GM18951 (cell line): Measurements from ENCODE around the gene IL12B.
"Not testable (repeated sequence)": the region's sequence is repeated elsewhere in the genome, so short reads cannot be mapped to it uniquely, and the experiment has no call there.

ENCODE experiments used
- POLR2A ChIP-seq: IDR thresholded peaks from 4 replicates; pipeline ENCODE4 v1.6.1; 2011; ENCODE audit warnings: mild to moderate bottlenecking; ENCODE audit not compliant: insufficient read length, insufficient read depth; ENCODE audit errors: extremely low read depth
- in situ Hi-C: fragments of 300-500 bp; cut with MboI; formaldehyde crosslinking; loops from one replicate; pipeline ENCODE4 v1.12.0; 2022; ENCODE audit warnings: low sequenced_read_pairs, mixed read lengths, inconsistent platforms; ENCODE audit not compliant: unreplicated experiment

IL12B gene

DNA sequence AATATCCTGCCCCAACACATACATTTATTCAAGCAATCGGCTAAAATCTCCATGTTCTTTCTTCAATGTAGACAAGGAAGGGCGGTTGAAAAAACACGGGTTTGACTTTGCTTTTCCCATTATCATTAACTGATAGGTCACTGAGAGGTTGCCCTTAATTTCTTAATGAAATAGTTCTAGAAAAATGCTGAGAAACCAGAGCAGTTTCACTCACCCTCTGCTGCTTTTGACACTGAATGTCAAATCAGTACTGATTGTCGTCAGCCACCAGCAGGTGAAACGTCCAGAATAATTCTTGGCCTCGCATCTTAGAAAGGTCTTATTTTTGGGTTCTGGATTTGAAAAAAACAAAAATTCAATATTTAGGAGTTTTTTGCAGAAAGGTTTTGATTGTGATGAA lies 8.1 kb downstream of the IL12B start:
- in situ Hi-C loops: no loop called here
- TF ChIP-seq POLR2A: no peak

DNA sequence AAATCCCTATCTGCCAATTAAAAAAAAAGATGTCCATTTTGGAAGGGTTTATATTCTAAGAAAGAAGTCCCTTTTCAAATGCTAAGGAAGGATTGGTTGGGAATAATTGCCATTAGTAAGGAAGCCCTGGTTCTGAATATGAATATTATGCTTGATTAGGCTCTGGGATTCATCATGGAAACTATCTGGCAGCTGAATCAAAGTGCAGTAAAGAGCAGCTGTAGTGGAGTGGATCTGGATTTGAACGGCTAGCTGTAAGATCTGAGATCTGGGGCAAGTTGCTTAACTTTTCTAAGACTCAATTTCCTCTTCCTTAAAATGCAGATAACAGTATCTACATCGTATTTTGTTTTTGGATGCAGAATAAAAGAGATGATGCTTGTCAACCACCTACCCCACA lies 10.5 kb downstream of the IL12B start:
- in situ Hi-C loops: loop anchor here (10.0 kb wide), 1 partner anchor 165 kb away; no protein-coding TSS in a partner anchor
- no peak for TF ChIP-seq POLR2A

DNA sequence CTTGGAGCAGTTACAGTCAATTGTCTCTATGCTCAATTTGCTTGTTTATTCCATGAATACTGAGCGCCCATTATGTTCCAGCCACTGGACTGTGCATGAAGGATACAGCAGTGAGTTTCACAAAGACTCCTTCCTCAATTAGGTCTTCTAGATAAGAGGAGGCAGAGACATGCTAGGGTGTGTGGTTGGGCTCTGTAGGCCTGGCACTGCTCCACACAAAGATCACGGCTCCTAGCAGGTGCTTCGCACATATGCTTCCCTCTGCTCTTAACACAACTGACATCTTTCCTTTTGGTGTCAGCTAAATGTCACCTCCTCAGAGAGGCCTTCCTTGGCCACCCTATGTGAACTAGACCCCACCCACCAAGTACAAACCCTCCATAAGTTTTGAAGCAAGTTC lies 10.9 kb downstream of the IL12B start:
- no peak for TF ChIP-seq POLR2A
- in situ Hi-C loops: loop anchor here (10.0 kb wide), 1 partner anchor 165 kb away; no protein-coding TSS in a partner anchor

DNA sequence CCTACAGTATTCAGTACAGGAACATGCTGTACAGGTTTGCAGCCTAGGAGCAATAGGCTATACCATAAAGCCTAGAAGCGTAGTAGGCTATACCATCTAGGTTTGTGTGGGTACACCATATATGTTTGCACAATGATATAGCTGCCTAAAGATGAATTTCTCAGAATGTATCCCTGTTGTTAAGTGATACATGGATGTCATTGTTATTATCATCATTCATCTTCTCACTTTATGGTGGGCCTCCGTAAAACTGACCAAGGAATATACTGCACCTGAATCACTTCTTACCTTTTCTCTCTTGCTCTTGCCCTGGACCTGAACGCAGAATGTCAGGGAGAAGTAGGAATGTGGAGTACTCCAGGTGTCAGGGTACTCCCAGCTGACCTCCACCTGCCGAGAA lies 11.8 kb downstream of the IL12B start:
- in situ Hi-C loops: loop anchor here (10.0 kb wide), 1 partner anchor 164 kb away; no protein-coding TSS in a partner anchor
- no peak for TF ChIP-seq POLR2A

DNA sequence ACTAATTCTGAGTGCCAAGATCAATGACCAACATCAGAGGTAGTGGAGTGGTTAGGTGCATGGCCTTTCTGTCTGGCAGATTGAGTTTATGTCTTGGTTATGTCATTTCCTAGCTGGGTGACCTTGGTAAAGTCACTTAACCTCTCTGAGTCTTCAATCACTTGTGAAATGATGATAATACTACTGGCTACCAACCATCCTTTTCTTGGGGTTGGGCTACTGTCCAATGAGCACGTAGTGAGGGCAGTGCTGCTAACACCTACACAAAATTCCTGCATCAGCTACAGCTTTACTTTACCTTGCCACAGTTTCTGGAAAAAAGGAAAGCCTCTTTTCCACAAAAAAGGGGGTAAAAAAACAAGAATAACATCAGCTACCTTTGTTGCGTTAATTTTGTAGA lies 12.4 kb downstream of the IL12B start:
- in situ Hi-C loops: loop anchor here (10.0 kb wide), 1 partner anchor 163 kb away; no protein-coding TSS in a partner anchor
- TF ChIP-seq POLR2A: no peak

DNA sequence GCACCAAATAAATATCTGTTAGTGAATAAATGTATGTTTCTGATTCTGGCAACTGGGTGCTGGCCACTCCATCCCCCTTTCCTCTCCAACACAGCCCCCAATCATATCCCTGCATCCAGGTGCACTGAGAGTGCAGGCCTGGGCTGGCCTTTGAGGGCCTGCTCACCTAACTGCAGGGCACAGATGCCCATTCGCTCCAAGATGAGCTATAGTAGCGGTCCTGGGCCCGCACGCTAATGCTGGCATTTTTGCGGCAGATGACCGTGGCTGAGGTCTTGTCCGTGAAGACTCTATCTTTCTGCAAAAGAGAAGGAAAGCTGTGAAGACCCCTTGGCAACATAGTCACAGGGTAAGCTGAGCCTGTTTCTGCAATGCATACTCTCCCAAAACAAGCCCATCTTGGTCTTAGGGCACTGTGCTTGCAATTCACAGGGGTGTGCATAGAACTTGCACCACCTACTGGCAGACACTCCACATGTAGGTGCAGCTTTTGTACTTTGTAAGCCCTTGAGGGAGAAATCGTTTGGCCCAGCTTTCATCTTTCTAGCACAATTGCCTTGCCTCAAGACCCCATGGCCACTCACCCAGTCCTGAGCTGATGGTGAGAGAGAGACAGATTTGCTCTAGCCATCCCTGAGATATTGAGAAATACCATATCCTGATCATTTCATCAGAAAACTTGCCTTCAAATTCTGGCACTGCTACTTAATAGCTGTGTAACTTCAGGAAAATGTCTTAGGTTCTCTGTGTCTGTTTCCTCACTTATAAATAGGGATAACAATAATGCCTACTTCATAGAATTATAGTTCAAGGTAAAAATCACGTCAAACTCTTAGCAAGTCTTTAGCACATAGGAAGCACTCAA lies 13.5 kb downstream of the IL12B start:
- TF ChIP-seq POLR2A: no peak
- in situ Hi-C loops: loop anchor here (10.0 kb wide), 1 partner anchor 162 kb away; no protein-coding TSS in a partner anchor

DNA sequence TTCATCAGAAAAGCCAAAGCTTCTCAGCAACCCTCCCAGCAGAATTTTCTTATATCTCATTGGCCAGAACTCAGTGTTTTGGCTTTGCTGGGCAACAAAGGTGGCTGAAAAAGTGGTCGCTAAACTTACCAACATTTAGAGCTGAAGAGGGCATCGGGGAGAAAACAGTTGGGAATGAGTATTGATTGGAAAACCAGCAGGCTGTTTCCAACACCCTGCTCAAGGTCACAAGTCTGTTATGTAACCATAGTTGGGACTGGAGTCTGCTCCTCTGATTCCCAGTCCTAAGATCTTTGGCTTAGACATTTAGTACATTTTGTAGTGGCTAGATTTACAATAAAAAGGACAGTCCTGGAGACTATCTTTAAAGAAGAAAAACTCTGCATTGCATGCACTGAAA lies 17.1 kb downstream of the IL12B start:
- in situ Hi-C loops: loop anchor here (10.0 kb wide), 1 partner anchor 158 kb away; no protein-coding TSS in a partner anchor
- no peak for TF ChIP-seq POLR2A

DNA sequence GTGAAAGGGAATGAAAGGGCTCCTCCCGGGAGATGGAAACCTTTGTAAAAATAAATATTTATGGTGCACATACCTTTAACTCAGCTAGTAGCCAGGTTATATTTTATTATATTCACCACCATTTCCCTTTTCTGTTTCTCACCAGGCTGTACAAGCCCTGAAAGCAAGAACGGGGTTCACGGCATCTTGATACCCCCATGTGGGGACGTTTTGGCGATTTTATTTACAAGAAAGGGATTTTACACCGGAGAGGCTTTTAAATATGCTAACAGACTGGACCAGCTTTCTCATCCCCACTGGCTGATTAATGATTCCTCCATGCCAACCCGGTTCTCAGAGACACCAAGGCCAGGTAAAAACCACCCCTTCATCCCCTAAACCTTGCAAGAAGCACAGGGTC lies 19.2 kb downstream of the IL12B start:
- TF ChIP-seq POLR2A: no peak
- in situ Hi-C loops: loop anchor here (10.0 kb wide), 1 partner anchor 156 kb away; no protein-coding TSS in a partner anchor

DNA sequence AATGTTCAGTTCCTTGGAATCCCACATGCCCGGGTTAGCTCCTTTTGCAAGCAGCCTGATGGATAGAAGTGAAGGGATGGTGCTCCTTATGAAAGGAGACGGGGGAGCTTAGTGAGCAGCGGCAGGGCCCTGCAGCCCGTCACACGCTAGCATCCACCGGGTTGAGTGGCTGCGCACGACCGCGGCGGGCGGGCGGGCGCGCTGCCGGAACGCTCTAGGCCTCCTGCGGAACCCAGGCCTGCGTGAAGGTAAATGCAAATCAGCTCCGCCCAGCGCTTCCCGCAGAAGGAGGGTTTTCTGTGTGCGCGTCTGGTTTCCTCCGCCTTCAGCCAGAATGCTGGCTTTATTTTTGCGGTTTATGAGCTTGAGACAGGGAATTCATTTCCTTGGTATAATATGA lies 19.8 kb downstream of the IL12B start:
- in situ Hi-C loops: loop anchor here (10.0 kb wide), 1 partner anchor 156 kb away; no protein-coding TSS in a partner anchor

DNA sequence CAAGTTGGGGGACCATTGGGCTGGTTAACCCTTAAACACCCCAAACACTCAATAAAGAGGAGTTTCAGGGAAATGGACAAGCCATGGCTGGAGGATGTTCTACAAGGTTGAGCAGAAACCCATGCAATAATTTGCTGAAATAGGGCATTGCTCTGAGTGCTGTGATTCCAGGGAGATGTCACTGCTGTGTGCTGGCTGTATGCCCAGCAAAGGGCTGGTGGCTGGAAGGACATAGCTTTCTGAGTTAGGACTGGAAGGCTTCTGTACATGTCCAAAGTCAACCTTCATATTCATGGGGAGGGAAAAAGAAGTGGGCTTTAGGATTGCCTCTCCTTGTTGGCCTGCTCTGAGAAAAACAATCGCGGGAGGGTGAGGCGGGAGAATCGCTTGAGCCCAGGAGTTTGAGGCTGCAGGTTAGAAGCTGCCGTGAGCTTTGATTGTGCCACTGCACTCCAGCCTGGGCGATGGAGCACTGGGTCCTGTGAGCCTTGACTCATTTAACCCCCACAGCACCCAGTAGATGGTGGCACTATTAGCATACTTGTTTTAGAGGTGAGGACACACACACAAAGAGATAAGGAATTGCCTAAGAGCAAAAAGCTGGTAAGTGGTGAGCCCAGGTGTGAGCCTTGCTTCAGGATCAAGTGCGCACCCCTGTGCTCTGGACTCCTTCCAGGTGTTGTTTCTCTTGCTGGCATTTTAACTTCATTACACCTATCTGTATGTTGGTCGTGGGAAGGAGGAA lies 20.4 kb downstream of the IL12B start:
- in situ Hi-C loops: loop anchor here (10.0 kb wide), 1 partner anchor 155 kb away; no protein-coding TSS in a partner anchor
- TF ChIP-seq POLR2A: no peak

More for the DNA sequence above, 19.8 kb downstream of the IL12B start:
- no peak for TF ChIP-seq POLR2A

DNA sequence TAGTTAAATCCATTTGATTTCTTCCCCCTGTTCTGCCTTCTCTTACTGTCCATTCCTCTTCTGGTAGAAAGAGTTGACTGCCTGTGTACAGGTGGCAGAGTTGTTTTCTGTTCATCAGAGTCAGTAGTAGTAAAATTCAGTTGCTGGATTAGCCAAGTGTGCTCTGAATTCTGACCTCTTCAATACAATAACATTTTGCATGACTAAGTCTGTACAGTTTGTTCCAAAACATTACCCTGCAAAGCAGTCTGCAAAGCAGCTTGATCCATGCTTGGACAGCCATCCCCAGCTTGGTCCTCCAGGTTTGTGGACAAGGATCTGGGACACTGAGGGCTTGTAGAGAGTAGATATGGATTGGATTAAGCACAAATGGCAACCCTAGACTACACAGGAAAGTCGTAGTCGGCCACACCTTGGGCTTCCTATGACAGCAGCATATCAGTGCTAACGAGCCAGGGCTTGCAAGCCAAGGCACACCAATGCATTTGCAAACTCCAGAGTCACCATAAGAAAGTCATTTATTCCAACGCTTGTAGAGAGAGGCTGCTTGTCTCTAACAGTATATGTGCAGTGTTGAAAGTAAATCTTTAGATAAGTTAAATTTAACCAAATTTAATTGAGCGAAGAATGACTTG lies 25.2 kb downstream of the IL12B start:
- TF ChIP-seq POLR2A: no peak
- in situ Hi-C loops: no loop called here

DNA sequence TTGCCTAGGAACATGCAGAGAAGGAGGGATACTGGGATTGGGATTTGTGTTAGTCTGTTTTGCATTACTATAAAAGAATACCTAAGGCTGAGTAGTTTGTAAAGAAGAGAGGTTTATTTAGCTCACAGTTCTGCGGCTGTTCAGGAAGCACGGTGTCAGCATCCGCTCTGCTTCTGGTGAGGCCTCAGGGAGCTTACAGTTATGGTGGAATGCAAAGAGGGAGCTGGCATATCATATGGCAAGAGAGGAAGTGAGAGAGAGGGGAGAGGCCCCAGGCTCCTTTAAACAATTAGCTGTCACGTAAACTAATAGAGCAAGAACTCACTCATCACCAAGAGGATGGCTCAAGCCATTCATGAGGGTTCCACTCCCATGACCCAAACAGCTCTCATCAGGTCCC lies 27.0 kb downstream of the IL12B start:
- no peak for TF ChIP-seq POLR2A

DNA sequence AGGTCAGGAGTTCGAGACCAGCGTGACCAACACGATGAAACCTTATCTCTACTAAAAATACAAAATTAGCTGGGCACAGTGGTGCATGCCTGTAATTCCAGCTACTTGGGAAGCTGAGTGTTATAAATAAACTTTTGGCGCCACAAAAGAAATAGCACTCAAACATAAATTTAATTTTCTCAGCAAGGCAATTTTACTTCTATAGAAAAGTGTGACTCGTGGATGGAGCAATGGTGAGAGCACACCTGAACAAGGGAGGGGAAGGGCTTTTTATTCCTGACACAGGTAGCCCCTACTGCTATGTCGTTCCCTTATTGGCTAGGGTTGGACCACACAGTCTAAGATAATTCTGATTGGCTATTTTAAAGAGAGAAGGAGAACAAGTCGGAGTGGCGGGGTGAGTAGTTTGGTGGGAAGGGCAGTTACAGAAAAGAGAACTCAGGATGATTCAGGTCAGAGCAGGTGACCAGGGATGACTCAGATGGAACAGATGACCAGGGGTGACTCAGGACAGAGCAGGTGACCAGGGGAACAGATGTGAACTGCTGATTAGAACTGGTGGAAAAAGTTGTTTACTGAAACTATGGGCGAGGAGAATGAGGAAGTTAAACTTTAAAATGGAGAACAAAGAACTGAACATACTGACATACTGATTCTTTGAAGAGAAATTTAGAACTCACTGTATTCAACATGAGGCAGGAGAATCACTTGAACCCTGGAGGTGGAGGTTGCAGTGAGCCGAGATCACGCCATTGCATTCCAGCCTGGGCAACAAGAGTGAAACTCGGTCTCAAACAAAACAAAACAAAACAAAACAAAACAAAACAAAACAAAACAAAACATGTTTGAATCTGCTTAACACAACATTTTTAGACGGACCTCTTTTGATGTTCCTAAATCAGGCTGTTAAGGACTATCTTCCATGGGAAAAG lies 28.1 kb downstream of the IL12B start:
- in situ Hi-C loops: not testable (repeated sequence)

More for the DNA sequence above, 27.0 kb downstream of the IL12B start:
- in situ Hi-C loops: no loop called here
